Spleen (tissue), 11 donors: ENCODE measurements around the gene MTERF4. TPM values are rescaled to one million over a fixed set of nuclear protein-coding genes. Genes with fewer than 3 reads are reported as not detected.

Experiments used
- DNase-seq: peaks from one replicate; pipeline ENCODE4 v3.0.0-alpha.2; 2020
- H3K27ac ChIP-seq, 8 donors: fragments of 200-600 bp; sonication (generic) in 7 of 8; 1 replicate in 4 of 8; 2 replicates in 4 of 8; pipeline versions ENCODE4 v1.5.0 to v1.8.0; 2016 to 2021; ENCODE audit warnings: inconsistent platforms in 4 of 8, mild to moderate bottlenecking in 4 of 8, moderate library complexity in 1 of 8
- H3K27me3 ChIP-seq, 7 donors: fragments of 200-600 bp; sonication (generic) in 6 of 7; replicated peaks in 1 of 7; 1 replicate in 4 of 7; 2 replicates in 3 of 7; pipeline versions ENCODE4 v1.5.0 to v1.8.0; 2016 to 2021; ENCODE audit warnings: inconsistent platforms in 3 of 7, mild to moderate bottlenecking in 1 of 7
- H3K36me3 ChIP-seq, 6 donors: fragments of 200-600 bp; sonication (generic) in 5 of 6; 1 replicate in 4 of 6; 2 replicates in 2 of 6; pipeline versions ENCODE4 v1.5.0 to v1.8.0; 2016 to 2021; ENCODE audit warnings: inconsistent platforms in 2 of 6
- H3K4me1 ChIP-seq, 6 donors: fragments of 200-600 bp; sonication (generic) in 5 of 6; 1 replicate in 3 of 6; 2 replicates in 3 of 6; pipeline versions ENCODE4 v1.5.0 to v1.8.0; 2016 to 2021; ENCODE audit warnings: inconsistent platforms in 3 of 6
- H3K4me3 ChIP-seq, 8 donors: fragments of 200-600 bp; sonication (generic) in 7 of 8; 1 replicate in 4 of 8; 2 replicates in 4 of 8; pipeline versions ENCODE4 v1.5.0 to v1.8.0; 2016 to 2021; ENCODE audit warnings: inconsistent platforms in 4 of 8, mild to moderate bottlenecking in 4 of 8, moderate library complexity in 2 of 8
- H3K9me3 ChIP-seq, 8 donors: fragments of 200-600 bp; sonication (generic) in 7 of 8; 1 replicate in 4 of 8; 2 replicates in 4 of 8; pipeline versions ENCODE4 v1.5.0 to v1.8.0; 2016 to 2021; ENCODE audit warnings: inconsistent platforms in 4 of 8
- CTCF ChIP-seq, 11 experiments: fragments of 200-600 bp in 7 of 11; fragments of 450-650 bp in 4 of 11; sonication (generic) in 4 of 11; IDR thresholded peaks in 8 of 11; conservative IDR thresholded peaks in 3 of 11; 1 replicate in 7 of 11; 2 replicates in 4 of 11; pipeline versions ENCODE4 v1.4.0 to v1.8.0; 2016 to 2021; ENCODE audit warnings: antibody characterized with exemption in 11 of 11, inconsistent platforms in 4 of 11, mild to moderate bottlenecking in 1 of 11
- POLR2A ChIP-seq, 3 donors: fragments of 450-650 bp; IDR thresholded peaks; one replicate each; pipeline ENCODE4 v1.5.1; 2017; ENCODE audit warnings: antibody characterized with exemption in 3 of 3, mild to moderate bottlenecking in 1 of 3
- POLR2AphosphoS5 ChIP-seq, 3 donors: sonication (generic); formaldehyde crosslinking; IDR thresholded peaks; one replicate each; pipeline ENCODE4 v1.5.1; 2017; ENCODE audit warnings: antibody characterized with exemption in 3 of 3
- WGBS, 5 donors: extraction: QIAGEN DNeasy Blood & Tissue Kit in 3 of 5; methylation state at CpG; one replicate each; pipeline versions ENCODE4 v1.1.5 to v1.1.7; 2013 to 2018; 5-methylcytosine and 5-hydroxymethylcytosine counted together
- intact Hi-C: fragments of 100-400 bp; cut with DNase I; formaldehyde crosslinking; loops from one replicate; pipeline ENCODE4 v1.15.0; 2023; ENCODE audit warnings: low total_unique reads
- polyA plus RNA-seq, 3 donors: library from polyadenylated mRNA; stranded (reverse); fragments of 200-250 nt; gene quantifications; one replicate each; pipeline ENCODE4 v1.2.1, GENCODE V29; 2013
- total RNA-seq, 7 donors: library from RNA; depleted of rRNA in 3 of 7; stranded (reverse); fragments of >200 nt in 3 of 7; fragmentation: NEBNext Ultra II Directional in 4 of 7; extraction: Animal tissue kit (Norgen Biotek cat#: 25700) in 4 of 7; gene quantifications; one replicate each; pipeline versions ENCODE4 v1.1.0 to v1.2.1, GENCODE V29; 2016 to 2021
- donor health status: healthy with polysubstance abuse.
- donor health status: DM: no; HTN: no; CAD: no; lungs with moderate emphysema.
- donor health status: DM: no; HTN: no; CAD: no.
- donor health status: Bipolar disorder and iron deficiency.
- donor health status: healthy.
- donor health status: DM: no; HTN: no; CAD: no.
- donor health status: DM: yes; HTN: yes; CAD: no.

Gene MTERF4
- total and polyA plus RNA-seq, 10 donors, result 28.4 to 74.0 (median 47.2) TPM

- intact Hi-C loops, result no loop called here
- Histone ChIP-seq H3K9me3 (no peaks in the 10 kb centered on the region), H3K27me3 (no peaks in the 10 kb centered on the region), H3K36me3 (peaks cover 0 to 27% (median under 1%) of the 10 kb centered on the region in 6 donors), H3K27ac (peak overlapping the region in 1 of 8 donors; percentile 21), H3K4me3 (no peak overlapping the region), H3K4me1 (peaks cover 0 to 26% (median 11%) of the 10 kb centered on the region in 6 donors)
- no peak for DNase-seq
- 85 to 90% (median 86%) methylated on average over 9 to 18 of the region's 18 CpGs for WGBS, 5 donors
- no peak for TF ChIP-seq CTCF (IDR thresholded peaks at IDR 0.05 in 8 of 11, conservative IDR thresholded peaks at IDR 0.05 in 3 of 11)
- TF ChIP-seq POLR2AphosphoS5 (IDR thresholded peaks at IDR 0.05), result peak in 1 of 3 donors; percentile 31
These were observed 21.5 kb downstream of the MTERF4 start for GRCh38 chr2:241080405-241081189.

GRCh38 chr2:241074901-241075540 lies 27.1 kb downstream of the MTERF4 start:
- Histone ChIP-seq H3K27me3 (no peaks in the 10 kb centered on the region), H3K4me1 (peaks cover 0 to 10% (median 5%) of the 10 kb centered on the region in 6 donors), H3K27ac (no peak overlapping the region), H3K4me3 (no peak overlapping the region), H3K9me3 (no peaks in the 10 kb centered on the region), H3K36me3 (peaks cover 0 to 67% (median 37%) of the 10 kb centered on the region in 6 donors)
- DNase-seq, result no peak
- peak in 1 of 3 donors; percentile 17 for TF ChIP-seq POLR2AphosphoS5 (IDR thresholded peaks at IDR 0.05)
- TF ChIP-seq POLR2A (IDR thresholded peaks at IDR 0.05), result no peak
- TF ChIP-seq CTCF (IDR thresholded peaks at IDR 0.05 in 8 of 11, conservative IDR thresholded peaks at IDR 0.05 in 3 of 11), result no peak
- intact Hi-C loops, result loop anchor here (5.0 kb wide), 1 partner anchor 77 kb away; the partner anchor contains the start of gene PPP1R7
- WGBS, 5 donors, result 90 to 97% (median 94%) methylated on average over 16 of the region's 16 CpGs

GRCh38 chr2:241074065-241074818 lies 27.8 kb downstream of the MTERF4 start:
- no peak overlapping the region for H3K4me3 ChIP-seq
- DNase-seq, result no peak
- H3K9me3 ChIP-seq, result no peaks in the 10 kb centered on the region
- intact Hi-C loops, result no loop called here
- no peaks in the 10 kb centered on the region for H3K27me3 ChIP-seq
- H3K27ac ChIP-seq, result no peak overlapping the region
- WGBS, 5 donors, result 85 to 96% (median 89%) methylated on average over 12 to 16 of the region's 16 CpGs
- peaks cover 0 to 10% (median 5%) of the 10 kb centered on the region in 6 donors for H3K4me1 ChIP-seq
- H3K36me3 ChIP-seq, result peaks cover 0 to 75% (median 42%) of the 10 kb centered on the region in 6 donors
- no peak for TF ChIP-seq POLR2A (IDR thresholded peaks at IDR 0.05)
- TF ChIP-seq POLR2AphosphoS5 (IDR thresholded peaks at IDR 0.05), result no peak
- no peak for TF ChIP-seq CTCF (IDR thresholded peaks at IDR 0.05 in 8 of 11, conservative IDR thresholded peaks at IDR 0.05 in 3 of 11)
